Activated CD4-positive, alpha-beta T cell treated with anti-CD3 and anti-CD28 coated beads, Interleukin-2, amount 50 U/mL, for 4 hours (primary cell): ENCODE data around the gene ANKRD16.
A peak's percentile ranks its signal among the peaks of the same experiment; 100 is the strongest.
"Not testable (repeated sequence)": the region's sequence is repeated elsewhere in the genome, so short reads cannot be mapped to it uniquely, and the experiment has no call there.

ENCODE experiments used
- DNase-seq, 2 experiments: peaks; one replicate each; pipeline ENCODE4 v3.0.0-alpha.2; 2020

ANKRD16 gene

GRCh38 chr10:5831446-5831782 lies 58.3 kb downstream of the ANKRD16 start:
- DNase-seq: no peak

GRCh38 chr10:5830629-5831445 lies 58.9 kb downstream of the ANKRD16 start:
- no peak for DNase-seq

- DNase-seq: no peak
These were observed 60.4 kb downstream of the ANKRD16 start for GRCh38 chr10:5829267-5829666.

- DNase-seq: no peak
These were observed 61.0 kb downstream of the ANKRD16 start for GRCh38 chr10:5828725-5829124.

GRCh38 chr10:5827841-5828240 lies 61.9 kb downstream of the ANKRD16 start:
- DNase-seq: no peak

- DNase-seq: not testable (repeated sequence)
These were observed 63.2 kb downstream of the ANKRD16 start for GRCh38 chr10:5826511-5826910.

- DNase-seq: no peak
These were observed 70.8 kb downstream of the ANKRD16 start for GRCh38 chr10:5818894-5819293.

GRCh38 chr10:5818048-5818331 lies 71.7 kb downstream of the ANKRD16 start:
- DNase-seq: no peak

- no peak for DNase-seq
These were observed 72.2 kb downstream of the ANKRD16 start for GRCh38 chr10:5817322-5818047.

GRCh38 chr10:5816170-5816569 lies 73.5 kb downstream of the ANKRD16 start:
- DNase-seq: no peak

GRCh38 chr10:5814110-5815107 lies 75.3 kb downstream of the ANKRD16 start:
- no peak for DNase-seq

- peak; percentile 95 for DNase-seq
These were observed 76.2 kb downstream of the ANKRD16 start, which contains the start of gene GDI2 for GRCh38 chr10:5813341-5814109. Gene GDI2, minus strand, starts transcription at chr10:5813434. Its CDS starts 176 bp downstream, at chr10:5813258.

- DNase-seq: no peak
These were observed 76.7 kb downstream of the ANKRD16 start for GRCh38 chr10:5813091-5813340.

- peak in 1 of 2 experiments; percentile 5 for DNase-seq
These were observed 77.2 kb downstream of the ANKRD16 start for GRCh38 chr10:5812283-5813090.
